GM21447 (cell line): ENCODE measurements around the gene VSIG2.
A peak's percentile ranks its signal among the peaks of the same experiment; 100 is the strongest.

ENCODE experiments used
- ATAC-seq: cut with Tn5 transposase; IDR thresholded peaks from one replicate; pipeline ENCODE4 v1.9.1; 2021; ENCODE audit not compliant: unreplicated experiment

Gene VSIG2

DNA sequence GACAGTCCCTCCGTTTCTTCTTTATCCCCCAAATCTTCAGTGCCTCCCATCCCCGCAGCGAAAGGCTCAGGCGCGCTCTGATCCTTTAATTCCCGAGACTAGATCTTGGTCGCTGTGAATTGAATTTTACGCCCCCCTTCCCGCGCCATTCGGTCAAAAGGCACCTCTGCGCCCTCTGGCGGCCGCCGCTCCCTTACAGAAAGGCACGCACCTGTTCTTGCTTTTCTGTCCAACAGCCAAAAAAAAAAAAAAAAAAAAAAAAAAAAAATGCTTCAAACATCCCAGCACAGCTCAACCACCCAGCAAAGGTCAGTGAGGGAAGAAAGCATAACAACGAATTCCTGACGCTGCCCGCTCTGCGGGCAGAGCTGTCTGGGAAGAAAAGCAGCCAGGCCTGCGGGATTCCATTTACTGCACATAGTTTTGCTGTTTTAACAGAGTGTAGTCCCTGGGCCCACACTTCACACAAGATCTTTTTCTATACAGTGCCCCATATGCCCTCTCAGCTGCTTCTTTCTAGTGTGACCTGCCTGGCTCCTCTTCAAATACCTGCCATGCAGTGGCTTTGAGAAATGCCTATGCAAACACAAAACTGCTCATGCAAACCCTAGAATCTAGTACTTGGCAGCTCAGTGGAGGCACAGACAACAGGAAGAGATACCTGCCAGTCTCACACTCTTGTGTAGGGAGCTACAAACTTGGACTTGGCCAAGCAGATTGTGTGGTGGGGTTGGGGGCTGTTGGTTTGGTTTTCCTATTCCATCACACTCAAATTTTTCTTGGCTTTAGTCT, 11.3 kb upstream of the VSIG2 start:
- ATAC-seq: peak; percentile 20

DNA sequence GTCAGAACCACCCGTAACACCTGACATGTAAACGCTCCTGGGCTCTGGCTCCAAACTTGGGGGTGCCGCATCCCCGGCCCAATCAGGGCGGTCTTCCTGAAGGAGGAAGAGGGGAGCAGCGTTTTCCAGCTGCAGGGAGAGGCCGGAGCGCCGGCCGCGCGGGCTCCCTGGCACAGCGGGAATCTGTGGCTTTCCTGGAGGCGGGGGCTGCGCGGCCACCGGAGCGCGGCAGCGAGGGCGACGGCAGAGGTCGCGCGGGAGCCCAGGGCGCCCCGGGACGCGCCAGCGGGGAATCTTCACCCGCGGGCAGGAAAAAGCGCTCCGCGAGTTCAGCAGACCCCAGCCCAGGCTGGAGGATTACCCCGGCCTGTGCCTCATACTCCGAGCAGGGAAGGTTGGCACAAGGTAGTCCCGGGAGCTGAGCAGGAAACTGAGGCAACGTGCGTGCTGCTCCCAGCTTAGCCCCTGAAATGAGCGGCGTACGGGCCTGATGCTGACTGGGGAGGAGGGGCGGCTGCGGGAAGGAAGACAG, 10.6 kb upstream of the VSIG2 start:
- ATAC-seq: peak; percentile 10

DNA sequence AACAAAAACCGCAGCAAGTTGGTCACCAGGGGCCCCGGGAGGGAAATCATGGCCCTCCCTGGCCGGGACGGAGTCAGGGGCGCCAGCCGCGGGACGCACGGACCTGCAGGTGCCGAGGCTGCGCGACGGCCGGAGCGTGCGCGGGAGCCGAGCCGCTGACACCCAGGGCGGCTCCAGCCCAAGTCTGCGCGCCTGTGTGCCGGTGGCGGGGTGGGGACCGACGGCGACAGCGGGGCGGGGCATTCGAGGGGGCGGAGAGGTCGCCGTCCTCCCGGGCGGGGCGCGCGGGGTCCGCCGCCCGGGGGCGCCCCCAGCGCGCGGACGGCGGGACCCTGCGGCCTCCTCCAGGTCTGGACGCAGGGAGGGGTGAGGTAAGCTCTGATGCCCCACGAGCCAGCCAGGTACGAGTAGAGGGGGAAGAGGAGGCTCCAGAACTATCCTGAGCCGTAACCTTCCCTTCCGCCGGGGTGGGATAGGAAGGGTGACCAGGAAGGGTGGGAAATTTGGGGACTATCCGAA, 10.1 kb upstream of the VSIG2 start, which contains the start of gene ESAM:
Gene ESAM (minus strand): TSS at position 186 of the 519 bp plus-strand sequence. CDS start 136 bp downstream, at position 50.
- peak; percentile 49 for ATAC-seq

DNA sequence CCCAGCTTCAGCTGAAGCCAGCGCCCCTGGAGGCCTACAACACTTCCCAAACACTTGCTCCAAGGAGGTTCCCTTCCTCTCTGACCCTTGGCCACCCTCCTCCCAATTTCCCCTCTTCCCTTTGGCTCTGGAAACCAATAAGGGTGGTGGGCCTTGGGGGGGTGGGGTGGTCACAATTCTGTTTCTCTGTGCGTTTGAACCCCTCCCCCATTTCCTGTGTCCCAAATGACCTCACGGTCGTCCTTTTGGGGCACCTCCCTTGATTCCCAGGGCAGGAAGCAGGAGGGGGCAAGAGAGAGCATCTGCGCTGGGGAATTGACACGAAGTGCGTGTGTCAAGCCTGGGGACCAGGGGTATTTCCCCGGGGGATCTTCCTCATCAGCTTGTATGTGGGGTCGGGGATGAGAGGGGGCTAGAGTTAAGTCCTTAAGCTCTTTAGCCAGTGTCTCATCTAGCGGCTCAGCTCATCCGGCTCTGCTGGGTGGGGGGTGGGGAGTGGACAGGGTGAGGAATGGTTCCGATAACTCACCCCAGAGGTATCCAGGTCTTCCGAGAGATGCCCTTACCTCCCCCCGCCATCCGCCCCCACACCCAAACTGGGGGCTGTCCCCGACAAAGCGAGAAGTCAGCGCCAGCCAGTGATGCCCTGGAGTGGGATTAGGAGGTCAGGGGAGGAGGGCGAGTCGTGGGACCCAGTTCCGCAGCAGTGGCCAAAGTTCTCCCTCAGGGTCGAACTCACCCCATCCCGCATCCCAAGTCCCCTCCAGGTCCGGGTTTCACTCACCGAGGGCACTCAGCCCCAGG, 9.4 kb upstream of the VSIG2 start:
- ATAC-seq: no peak

DNA sequence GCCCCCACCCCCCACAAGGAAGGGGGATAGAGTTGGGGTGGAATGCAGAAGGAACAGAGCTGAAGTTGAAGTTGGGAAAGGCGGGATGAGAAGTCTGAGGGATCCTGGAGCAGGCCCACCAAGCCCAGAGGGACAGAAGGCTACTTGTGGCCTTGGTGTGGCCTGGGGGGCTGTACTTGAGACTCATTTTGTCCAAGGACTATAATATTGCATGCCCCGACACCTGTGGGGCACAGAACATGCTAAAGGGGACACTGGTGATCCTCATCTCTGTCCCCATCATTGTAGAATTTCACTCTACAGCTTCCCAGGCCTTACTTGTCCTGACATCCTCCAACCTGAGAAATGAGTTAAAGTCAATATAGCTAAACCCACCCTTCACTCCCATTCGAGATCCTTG, 8.8 kb upstream of the VSIG2 start:
- ATAC-seq: no peak

DNA sequence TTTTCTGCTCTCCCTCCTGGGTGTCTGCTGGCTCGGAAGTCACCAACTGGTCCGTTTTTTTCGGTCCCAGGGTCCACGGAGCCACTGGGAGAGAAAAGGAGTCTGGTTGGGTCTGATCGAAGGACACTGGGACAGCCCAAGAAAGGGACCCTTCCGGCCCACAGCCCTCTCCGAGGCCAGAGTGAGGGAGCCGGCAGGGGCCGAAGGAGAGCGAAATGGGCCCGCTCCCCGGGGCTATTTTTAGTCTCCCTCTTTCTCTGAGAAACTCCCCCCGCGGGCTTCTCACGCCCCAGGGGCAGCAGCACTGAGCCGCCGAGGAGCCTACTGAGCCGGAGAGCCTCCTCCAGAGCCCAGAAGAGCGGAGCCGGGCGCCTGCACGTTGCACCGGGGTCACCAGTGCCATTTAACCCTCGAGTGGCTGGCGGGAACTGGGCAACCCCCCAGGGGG, 8.2 kb upstream of the VSIG2 start:
- no peak for ATAC-seq

DNA sequence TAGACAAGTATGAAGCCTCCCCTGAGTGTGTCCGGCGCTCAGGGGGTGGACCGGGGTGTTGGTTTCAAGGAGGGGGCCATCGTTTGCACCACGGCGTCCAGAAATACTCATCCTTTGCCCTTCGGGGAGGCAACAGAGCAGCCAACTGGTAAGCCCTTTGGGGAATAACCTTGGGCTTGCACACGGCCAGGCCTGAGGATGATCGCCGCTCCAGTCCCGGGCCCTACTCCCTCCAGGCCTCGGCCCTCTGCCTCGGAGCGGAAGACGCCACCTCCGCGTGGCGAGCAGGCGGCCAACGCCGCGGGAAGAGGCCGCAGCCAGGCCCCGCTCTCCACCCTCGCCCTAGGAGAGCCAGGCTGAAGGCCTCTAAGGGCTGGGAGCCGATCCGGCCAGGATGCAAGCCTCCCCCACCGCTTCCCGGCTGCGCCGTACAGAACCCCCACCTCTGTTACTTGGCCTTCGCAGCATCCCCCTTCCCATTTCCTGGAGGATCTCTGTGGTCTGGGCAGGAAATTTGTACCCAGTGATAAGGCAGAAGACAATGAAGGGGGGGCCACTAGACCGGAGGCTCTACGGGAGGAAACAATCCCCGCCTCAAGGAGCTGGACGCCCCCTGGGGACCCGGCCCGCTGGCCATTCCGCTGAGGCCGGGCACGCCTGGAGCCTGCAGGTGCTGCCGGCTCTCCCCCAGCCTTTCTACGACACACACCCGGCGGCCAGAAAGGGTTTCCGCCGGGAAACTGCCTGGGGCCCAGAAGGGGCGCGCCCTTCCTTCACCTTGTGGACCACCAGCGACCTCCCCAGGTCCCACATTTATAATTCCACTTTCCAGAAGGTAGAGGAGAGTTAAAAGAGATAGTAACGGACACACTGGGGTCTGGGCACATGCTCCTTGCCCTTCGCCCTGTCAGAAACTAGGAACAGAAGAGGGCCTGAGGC, 7.5 kb upstream of the VSIG2 start:
- no peak for ATAC-seq

DNA sequence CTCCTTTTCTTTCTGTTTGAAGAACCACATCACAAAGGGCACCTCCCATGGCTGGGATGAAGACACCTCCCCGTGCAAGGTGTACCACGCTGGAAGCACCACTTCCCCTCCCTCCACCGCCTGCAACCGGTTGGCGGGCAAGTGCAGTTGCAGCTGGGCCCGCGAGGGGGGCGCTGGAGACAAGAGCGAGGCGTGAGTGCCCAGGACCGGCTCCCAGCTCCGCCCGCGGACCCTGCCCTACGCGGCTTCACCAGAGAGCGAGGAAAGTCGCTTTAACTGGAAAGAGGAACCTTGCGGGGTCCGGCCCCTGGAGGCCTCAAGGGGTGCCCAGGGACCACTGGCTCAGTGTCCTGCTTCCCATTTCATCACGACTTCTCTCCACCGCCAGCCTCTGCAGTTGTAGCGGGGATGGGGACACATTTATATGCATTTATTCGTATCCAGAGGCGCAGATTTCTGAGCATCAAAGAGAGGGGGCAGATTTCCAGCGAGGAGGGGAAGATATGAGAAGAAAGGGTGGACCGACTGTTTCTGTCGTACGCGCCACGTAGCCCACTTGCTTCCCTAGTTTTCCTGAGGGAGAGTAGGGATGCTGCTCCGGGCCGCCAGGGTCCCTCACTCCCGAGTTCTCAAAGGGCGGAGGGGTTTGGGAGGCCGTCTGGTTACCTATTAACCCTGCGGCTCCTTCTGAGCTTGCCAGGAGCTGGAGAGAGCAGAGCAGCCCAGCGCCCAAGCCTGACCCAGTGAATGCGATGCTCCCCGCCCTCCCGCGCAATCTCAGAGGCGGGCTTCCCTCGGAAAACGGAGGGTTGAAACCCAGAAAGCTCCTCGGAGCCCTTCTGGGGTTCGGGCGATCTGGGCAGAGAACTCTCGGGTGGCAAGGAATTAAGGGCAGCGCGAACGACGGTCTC, 6.6 kb upstream of the VSIG2 start:
- ATAC-seq: peak; percentile 44

DNA sequence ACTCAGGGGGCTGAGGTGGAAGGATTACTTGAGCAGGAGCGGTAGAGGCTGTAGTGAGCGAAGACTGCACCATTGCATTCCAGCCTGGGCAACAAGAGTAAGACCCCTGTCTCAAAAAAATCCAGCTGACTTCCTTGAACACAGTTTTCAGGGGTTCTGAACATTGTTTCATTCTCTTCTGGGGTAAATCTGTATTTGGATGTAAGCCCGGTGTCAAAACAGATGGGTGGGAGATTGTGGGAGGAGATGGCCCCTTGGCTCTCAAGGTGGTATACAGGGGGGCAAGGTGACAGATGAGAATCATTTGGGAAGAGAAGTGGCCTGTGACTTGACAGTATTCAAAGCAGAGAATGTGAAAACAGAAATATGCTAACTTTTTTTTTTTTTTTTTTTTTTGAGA, 5.3 kb upstream of the VSIG2 start:
- no peak for ATAC-seq

DNA sequence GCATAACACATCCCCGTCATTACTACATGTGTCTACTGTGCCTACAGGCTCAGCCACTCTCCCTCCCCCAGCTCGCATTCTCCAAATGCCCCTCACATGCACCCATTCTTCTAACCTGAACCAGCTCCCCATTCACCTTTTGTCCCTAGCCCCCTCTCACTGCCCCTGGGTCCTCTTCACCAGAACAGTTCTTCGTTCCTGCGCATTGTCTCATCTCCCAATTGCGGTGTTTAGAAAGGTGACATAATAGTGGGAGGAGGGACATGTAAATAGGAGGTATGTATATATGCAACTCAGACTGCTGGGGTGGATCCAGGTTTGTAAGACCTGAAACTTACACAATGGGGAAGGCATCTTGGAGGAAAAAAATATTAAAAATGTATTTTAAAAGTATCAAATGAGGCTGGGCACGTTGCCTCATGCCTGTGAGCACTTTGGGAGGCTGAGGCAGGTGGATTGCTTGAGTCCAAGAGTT, 4.7 kb upstream of the VSIG2 start:
- no peak for ATAC-seq

DNA sequence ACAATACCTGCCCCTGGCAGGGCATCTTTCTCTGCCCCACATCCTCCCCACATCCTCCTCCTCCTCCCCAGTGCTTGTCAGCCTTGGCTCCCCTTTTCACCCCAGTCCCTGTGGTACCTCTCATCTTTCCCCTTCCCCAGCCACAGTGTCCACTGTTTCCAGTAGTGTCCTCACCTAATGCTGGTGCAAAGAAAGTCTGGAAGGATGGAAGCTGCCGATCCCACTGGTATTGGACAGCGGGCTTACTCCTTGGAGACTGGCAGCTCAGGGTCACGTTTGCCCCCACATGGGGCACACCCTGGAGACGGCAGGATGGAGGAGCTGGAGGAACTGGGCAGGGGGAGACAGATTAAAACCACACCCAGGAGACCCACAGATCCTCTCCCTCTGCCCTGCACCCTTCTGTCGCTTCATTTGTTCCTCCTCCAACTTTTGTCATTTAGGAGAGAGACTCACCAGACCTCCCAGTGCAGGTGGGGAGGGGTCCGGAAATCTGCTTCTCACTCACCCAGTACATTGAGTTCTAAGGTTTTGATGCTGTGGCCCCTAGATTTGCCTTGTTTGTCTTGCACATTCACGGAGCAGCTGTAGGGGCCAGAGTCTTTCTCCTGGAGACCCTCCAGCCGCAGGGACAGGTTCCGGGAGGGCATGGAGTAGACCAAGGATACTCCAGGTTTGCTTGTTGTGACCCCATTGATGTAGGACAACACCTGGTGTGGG, 4.1 kb upstream of the VSIG2 start:
- ATAC-seq: no peak

DNA sequence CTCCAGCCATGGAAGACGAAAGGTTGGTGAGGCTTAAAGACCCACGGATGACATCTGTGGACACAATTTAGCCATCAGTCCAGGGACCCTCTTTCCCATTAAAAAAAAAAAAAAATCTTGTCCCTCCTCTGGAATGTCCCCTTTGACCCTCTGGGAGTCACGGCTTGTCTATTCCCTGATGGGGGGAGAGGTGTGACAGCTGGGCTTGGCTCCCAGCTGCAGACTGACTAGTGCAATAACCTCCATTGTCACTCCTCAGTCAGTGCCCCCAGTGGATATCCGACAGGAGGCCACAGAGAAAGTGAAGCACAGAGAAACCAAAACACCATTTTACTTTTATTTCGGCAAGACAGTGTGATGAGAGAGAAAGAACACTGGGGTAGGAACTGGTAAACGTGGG, 2.7 kb upstream of the VSIG2 start:
- ATAC-seq: no peak

DNA sequence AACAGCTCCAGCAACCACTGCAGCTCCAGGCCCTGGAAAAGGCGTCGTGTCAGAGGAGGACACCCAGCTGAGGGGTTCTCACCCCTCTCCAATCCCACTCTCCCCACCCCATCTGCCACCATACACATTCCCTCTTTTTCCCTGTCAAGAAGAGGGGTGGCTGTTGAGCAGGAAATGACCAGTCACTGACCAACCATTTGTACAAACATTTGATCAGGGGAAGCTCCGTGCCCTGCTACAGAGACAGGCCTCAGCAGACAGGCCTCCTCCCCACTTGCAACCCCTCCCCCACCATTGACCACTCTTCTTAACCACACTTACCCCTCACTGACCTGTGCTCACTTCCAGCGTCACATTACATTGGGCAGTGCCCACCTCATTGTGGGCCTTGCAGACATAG, 2.3 kb upstream of the VSIG2 start:
- no peak for ATAC-seq

DNA sequence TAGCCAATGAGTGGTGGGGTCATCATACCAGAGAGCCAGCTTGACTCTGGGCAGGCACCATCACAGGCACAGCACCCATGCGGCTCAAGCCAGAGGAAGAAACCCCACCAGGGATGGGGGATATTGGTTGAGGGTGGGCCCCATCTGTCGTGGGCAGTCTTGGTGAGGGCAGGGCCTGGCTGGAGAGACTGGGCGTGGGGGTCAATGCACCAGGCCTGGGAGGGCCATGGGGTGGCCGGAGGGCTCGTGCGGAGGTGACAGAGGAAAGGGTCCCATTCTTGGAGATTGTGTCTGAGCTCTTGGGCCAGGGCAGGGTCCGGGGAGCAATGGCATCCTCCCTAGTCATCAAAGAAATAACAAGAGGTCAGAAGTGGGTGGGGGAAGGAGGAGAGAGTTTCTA, 1.6 kb upstream of the VSIG2 start:
- ATAC-seq: no peak

DNA sequence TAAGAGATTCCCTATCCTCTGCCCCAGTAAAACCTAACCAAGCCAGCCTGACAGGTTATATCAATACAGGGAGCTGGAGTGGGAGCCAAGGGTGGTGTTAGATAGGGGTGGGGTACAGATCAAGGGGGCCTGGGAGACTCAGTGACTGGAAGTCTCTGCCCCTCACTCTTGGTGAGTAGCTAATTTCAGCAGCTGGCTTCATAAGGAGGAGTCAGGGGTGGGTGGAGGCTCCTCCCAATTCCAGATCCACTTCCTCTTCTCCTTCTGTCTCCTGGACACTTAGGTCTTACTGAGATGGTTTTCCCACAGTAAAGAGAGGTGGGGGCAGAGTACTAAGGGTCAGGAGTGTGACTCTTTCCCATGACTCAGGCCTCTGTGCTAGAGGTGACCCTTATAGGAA, 1.1 kb upstream of the VSIG2 start:
- no peak for ATAC-seq

DNA sequence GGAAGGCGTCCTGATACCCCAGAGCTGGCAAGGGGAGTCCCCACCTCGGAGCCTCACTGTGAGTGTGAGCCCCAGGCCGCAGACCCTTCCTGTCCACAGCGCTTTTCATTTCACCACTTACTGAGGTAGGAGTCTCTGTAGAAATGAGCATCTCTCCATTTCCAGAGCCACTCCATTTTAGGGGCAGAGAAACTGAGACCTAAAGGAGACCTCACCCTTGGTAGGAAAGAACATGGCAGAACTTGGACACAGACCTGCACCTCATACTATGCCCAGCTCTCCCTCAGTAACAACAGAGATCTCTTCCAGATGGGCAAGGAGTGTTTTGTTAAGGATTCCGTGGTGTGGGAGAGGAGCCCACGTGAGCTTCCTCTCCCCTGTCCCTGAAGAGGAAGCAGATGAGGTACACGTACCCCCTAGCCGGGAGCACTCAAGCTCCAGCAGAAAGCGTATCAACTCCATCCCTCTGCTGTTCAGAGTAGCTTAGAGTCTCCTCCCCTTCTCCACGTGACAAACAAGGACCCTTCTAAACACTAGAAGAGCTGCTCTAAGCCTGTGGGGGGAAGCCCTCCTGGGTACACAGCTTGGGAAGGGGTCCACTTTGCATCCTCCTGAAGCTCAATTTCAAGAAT, 532 bp upstream of the VSIG2 start:
- no peak for ATAC-seq

DNA sequence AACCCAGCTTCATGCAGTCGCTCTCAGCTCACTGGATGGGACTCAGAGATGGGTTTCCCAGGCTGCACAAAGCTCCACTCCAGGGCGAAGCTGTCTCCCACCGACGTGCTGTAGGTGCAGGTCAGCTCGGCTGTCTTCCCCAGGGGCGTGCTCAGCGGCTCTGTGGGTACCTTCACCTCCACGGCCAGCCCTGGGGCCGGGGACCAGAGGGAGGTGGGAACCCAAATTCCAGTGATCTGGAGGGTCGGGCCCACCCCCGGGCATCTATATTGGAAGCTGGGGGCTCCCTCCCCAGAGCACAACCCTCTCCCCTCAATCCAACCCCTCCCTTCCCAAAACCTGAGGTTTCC, 689 bp downstream of the VSIG2 start:
- no peak for ATAC-seq

DNA sequence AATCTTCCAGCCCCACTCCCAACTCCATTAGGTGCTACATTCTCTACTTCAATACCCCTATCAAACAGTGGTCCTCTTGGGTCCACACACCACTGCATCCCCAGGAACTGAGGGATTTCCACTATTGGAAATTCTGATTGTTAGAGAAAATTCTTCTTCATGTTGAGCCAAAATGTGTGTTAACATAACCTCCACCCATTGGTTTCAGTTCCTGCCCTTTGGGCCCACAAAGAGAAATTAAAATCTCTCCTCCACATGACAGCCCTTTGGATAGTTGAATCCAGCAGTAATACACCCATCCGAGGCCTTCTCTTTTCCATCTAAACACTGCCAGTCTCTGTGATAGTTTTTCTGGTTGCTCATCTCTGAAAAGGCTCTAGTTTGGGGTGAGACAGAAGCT, 2.1 kb downstream of the VSIG2 start:
- ATAC-seq: no peak
